Suprapubic skin (tissue), 4 donors: ENCODE results near the gene TPCN2. TPM values are rescaled to one million over a fixed set of nuclear protein-coding genes. Genes with fewer than 3 reads are reported as not detected.

Experiments used
- DNase-seq, 2 donors: peaks; one replicate each; pipeline ENCODE4 v3.0.0-alpha.2; 2019; ENCODE audit warnings: low spot score in 2 of 2
- H3K27ac ChIP-seq: fragments of 200-600 bp; sonication (generic); one replicate; pipeline ENCODE4 v1.5.1; 2019
- H3K27me3 ChIP-seq: fragments of 200-600 bp; sonication (generic); one replicate; pipeline ENCODE4 v1.5.1; 2019
- H3K36me3 ChIP-seq: fragments of 200-600 bp; sonication (generic); one replicate; pipeline ENCODE4 v1.5.1; 2019
- H3K4me1 ChIP-seq: fragments of 200-600 bp; sonication (generic); one replicate; pipeline ENCODE4 v1.5.1; 2019
- H3K4me3 ChIP-seq: fragments of 200-600 bp; sonication (generic); one replicate; pipeline ENCODE4 v1.5.1; 2019; ENCODE audit warnings: mild to moderate bottlenecking
- H3K9me3 ChIP-seq: fragments of 200-600 bp; sonication (generic); one replicate; pipeline ENCODE4 v1.5.1; 2019
- CTCF ChIP-seq, 2 donors: fragments of 200-600 bp in 1 of 2; fragments of 450-650 bp in 1 of 2; sonication (generic) in 1 of 2; IDR thresholded peaks; one replicate each; pipeline ENCODE4 v1.5.1; 2016 to 2019; ENCODE audit warnings: antibody characterized with exemption in 2 of 2, mild to moderate bottlenecking in 1 of 2, moderate library complexity in 1 of 2
- EP300 ChIP-seq: sonication (generic); formaldehyde crosslinking; IDR thresholded peaks from one replicate; pipeline ENCODE4 v1.6.1; 2017; ENCODE audit warnings: antibody characterized with exemption
- POLR2A ChIP-seq, 2 donors: fragments of 450-650 bp; IDR thresholded peaks; one replicate each; pipeline ENCODE4 v1.6.1; 2017; ENCODE audit warnings: antibody characterized with exemption in 2 of 2, mild to moderate bottlenecking in 2 of 2, moderate library complexity in 2 of 2
- POLR2AphosphoS5 ChIP-seq, 3 donors: sonication (generic); formaldehyde crosslinking; IDR thresholded peaks; one replicate each; pipeline ENCODE4 v1.6.1; 2017; ENCODE audit warnings: antibody characterized with exemption in 3 of 3
- WGBS: methylation state at CpG from one replicate; pipeline ENCODE4 v1.1.5; 2018; 5-methylcytosine and 5-hydroxymethylcytosine counted together
- total RNA-seq, 4 donors: library from RNA; depleted of rRNA; stranded (reverse); fragments of >200 nt; gene quantifications; one replicate each; pipeline ENCODE4 v1.1.0, GENCODE V29; 2016

Gene TPCN2
- total RNA-seq, 4 donors from 2014 or later = 8.4 to 30.3 (median 24.4) TPM

DNA sequence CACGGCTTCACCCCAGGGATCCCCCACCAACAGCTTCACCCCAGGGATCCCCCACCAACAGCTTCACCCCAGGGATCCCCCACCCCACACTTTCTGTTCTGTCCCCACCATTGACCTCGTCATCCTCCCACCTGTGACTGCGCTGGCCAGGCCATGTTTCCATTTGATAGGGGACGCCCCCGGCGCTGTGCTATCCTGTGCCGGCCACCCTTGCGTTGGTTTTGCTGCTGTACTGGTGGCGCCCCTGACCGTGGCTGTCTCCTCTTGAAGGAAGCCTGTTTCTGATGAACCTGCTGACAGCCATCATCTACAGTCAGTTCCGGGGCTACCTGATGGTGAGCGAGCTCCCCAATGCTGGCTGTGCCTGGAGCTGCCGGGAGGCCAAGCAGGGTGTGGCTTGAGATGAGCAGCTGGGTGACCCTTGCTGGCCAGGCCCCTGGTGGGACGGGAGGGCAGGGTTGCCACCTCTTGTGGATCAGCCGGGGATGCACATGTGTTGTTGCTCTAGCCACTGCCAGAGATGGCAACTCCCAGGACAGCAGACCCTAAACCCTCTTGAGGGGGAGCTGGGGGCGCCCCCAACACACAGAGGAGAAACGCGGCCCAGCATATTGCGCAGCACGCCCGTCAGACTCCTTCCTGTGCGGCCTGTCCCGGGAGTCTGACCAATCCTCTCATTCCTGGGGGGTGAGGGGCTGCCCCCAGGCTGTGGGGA lies 22.5 kb downstream of the TPCN2 start:
- 100% methylated on average over 1 of the region's 23 CpGs for WGBS
- Histone ChIP-seq H3K36me3 (peaks cover 49% of the 10 kb centered on the region), H3K27ac (no peak overlapping the region), H3K27me3 (no peaks in the 10 kb centered on the region), H3K9me3 (no peaks in the 10 kb centered on the region), H3K4me1 (peaks cover 6% of the 10 kb centered on the region), H3K4me3 (no peak overlapping the region)
- TF ChIP-seq EP300 = no peak
- no peak for TF ChIP-seq POLR2A (IDR thresholded peaks at IDR 0.05)
- TF ChIP-seq POLR2AphosphoS5 (IDR thresholded peaks at IDR 0.05) = no peak
- no peak for TF ChIP-seq CTCF (IDR thresholded peaks at IDR 0.05)
- no peak for DNase-seq

- Histone ChIP-seq H3K9me3 (no peaks in the 10 kb centered on the region), H3K36me3 (peaks cover 46% of the 10 kb centered on the region), H3K4me1 (peaks cover 6% of the 10 kb centered on the region), H3K27ac (no peak overlapping the region), H3K27me3 (no peaks in the 10 kb centered on the region), H3K4me3 (no peak overlapping the region)
- DNase-seq = no peak
- WGBS = 87% methylated on average over 3 of the region's 13 CpGs
- no peak for TF ChIP-seq EP300
- no peak for TF ChIP-seq POLR2AphosphoS5 (IDR thresholded peaks at IDR 0.05)
- no peak for TF ChIP-seq POLR2A (IDR thresholded peaks at IDR 0.05)
- no peak for TF ChIP-seq CTCF (IDR thresholded peaks at IDR 0.05)
Measured at GRCh38 chr11:69071956-69072355, 23.2 kb downstream of the TPCN2 start.

DNA sequence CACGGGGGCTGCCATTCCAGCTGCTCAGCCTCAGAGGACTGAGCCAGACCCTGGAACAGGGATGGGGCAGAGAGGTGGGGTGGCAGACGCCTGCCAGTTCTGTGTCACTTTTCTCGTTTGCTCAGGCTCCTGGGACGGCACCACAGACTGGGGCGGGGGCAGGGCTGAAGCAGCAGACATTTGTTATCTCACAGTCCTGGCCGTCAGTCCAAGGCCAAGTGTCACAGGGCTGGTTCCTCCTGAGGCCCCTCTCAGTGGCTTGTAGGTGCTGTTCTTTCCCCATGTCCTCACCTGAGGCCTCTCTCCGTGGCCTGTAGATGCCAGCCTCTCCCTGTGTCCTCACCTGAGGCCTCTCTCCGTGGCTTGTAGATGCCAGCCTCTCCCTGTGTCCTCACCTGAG lies 24.7 kb downstream of the TPCN2 start:
- H3K9me3 ChIP-seq = no peaks in the 10 kb centered on the region
- no peak overlapping the region for H3K4me3 ChIP-seq
- H3K27ac ChIP-seq = no peak overlapping the region
- no peaks in the 10 kb centered on the region for H3K27me3 ChIP-seq
- no peak for DNase-seq
- 86% methylated on average over 7 of the region's 8 CpGs for WGBS
- peaks cover 46% of the 10 kb centered on the region for H3K36me3 ChIP-seq
- TF ChIP-seq POLR2AphosphoS5 (IDR thresholded peaks at IDR 0.05) = no peak
- TF ChIP-seq EP300 = no peak
- TF ChIP-seq POLR2A (IDR thresholded peaks at IDR 0.05) = no peak
- no peak for TF ChIP-seq CTCF (IDR thresholded peaks at IDR 0.05)
- peaks cover 6% of the 10 kb centered on the region for H3K4me1 ChIP-seq

DNA sequence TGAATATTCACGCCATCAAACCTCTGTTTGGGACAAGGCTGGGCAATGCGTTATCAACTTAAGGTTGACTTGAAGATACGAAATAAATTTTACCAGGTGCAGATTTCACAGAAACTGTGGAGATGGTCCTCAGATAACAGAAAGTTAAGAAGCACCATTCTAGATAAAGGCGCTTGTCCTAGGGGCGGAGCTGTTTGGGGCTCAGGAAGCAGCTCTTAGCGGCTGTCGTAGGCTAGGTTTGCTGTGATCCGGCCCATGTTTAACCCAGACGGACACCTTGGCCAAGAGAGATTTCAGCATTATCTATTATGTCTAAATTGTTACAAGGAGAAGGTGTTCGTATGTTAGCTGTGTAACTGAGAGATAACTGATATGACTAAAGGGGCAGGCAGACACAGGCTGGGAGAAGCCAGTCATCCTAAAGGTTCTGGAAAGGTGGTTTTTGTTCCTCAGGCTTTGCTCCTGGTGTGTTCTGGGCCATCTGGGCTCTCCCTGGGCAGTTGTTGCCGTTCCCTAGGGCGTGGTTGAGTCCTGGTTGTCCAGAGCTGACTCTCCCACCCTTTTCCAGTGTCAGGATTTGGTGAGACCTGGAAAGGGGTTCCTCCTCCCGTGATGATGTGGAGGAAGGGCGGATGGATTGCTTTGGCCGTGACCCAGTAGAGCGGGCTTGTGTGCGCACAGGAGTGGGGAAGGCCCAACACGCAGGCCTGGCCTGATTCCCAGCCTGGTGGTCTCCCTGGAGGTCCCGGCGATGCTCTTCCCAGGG lies 25.8 kb downstream of the TPCN2 start:
- no peak for DNase-seq
- Histone ChIP-seq H3K36me3 (peaks cover 55% of the 10 kb centered on the region), H3K27ac (peak overlapping the region; percentile 46), H3K9me3 (no peaks in the 10 kb centered on the region), H3K27me3 (no peaks in the 10 kb centered on the region), H3K4me1 (peaks cover 6% of the 10 kb centered on the region), H3K4me3 (no peak overlapping the region)
- no peak for TF ChIP-seq POLR2AphosphoS5 (IDR thresholded peaks at IDR 0.05)
- no peak for TF ChIP-seq CTCF (IDR thresholded peaks at IDR 0.05)
- no peak for TF ChIP-seq EP300
- TF ChIP-seq POLR2A (IDR thresholded peaks at IDR 0.05) = no peak
- WGBS = 90% methylated on average over 19 of the region's 20 CpGs

GRCh38 chr11:69075421-69076128 lies 26.8 kb downstream of the TPCN2 start:
- peaks cover 16% of the 10 kb centered on the region for H3K4me1 ChIP-seq
- peak in 1 of 2 donors; percentile 88 for DNase-seq
- no peaks in the 10 kb centered on the region for H3K9me3 ChIP-seq
- no peaks in the 10 kb centered on the region for H3K27me3 ChIP-seq
- peaks cover 57% of the 10 kb centered on the region for H3K36me3 ChIP-seq
- no peak overlapping the region for H3K4me3 ChIP-seq
- 57% methylated on average over 18 of the region's 18 CpGs for WGBS
- TF ChIP-seq CTCF (IDR thresholded peaks at IDR 0.05) (no peak), POLR2AphosphoS5 (IDR thresholded peaks at IDR 0.05) (no peak), POLR2A (IDR thresholded peaks at IDR 0.05) (no peak), EP300 (no peak)
- H3K27ac ChIP-seq = peak overlapping the region; percentile 46
